ENCODE results near the gene SPDEF.

The SPDEF gene

DNA sequence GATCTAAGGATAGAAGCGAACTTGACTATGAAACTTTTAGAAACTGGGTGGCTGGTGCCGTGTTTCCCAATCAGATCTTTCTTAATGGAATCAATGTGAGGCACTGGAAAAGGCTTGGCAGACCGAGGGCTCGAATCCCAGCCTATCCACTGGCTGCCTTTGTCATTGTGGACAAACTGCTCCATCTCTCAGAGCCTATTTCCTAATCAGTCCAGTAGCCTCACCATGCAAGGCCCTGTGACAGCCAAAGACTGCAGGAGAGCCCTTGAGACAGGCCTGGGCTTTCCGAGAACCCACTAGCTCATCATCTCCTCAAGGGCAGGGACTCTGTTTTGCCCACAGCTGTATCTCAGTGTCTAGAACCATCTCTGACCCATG, 43.4 kb downstream of the SPDEF start:
- TF ChIP-seq, protein P1, sequence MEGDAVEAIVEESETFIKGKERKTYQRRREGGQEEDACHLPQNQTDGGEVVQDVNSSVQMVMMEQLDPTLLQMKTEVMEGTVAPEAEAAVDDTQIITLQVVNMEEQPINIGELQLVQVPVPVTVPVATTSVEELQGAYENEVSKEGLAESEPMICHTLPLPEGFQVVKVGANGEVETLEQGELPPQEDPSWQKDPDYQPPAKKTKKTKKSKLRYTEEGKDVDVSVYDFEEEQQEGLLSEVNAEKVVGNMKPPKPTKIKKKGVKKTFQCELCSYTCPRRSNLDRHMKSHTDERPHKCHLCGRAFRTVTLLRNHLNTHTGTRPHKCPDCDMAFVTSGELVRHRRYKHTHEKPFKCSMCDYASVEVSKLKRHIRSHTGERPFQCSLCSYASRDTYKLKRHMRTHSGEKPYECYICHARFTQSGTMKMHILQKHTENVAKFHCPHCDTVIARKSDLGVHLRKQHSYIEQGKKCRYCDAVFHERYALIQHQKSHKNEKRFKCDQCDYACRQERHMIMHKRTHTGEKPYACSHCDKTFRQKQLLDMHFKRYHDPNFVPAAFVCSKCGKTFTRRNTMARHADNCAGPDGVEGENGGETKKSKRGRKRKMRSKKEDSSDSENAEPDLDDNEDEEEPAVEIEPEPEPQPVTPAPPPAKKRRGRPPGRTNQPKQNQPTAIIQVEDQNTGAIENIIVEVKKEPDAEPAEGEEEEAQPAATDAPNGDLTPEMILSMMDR (IDR thresholded peaks at IDR 0.05): no peak

DNA sequence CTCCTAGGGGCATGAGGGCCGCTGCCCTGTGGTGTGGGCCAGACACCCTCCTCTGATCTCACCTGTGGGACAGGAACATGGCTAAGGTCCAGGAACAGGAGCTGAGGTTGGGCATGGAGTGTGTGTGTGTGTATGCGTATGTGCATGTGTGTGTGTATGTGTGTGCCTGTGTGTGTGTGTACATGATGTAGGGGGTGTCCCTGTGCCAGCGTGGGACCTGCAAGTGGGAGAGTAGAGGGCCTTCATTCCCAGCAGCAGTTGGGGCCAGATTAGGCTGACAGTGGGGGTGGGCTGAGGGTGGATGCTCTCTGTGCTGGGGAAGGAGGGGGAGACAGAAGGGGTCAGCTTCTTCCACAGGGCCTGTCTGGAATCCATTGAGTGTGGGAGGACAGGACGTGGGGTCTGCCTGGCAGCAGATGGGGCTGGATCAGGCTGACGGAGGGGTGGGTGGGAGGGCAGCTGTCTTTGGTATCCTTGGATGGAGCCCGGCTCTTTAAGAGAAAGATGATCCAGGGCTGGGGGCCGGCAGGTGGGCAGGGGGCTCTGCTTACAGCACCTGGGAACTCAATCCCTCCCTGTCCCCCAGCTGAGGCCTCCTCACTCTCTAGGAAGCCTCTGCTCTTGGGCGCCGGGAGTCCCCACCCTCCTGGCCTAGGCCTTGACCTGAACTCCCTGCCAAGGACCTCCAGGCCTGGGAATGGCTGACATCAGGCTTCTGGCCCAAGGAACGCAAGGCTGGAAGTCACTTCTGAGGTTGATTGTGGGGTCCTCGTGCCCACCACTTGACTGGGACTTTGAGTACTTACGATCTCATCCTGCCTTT, 44.0 kb downstream of the SPDEF start:
- TF ChIP-seq, protein P1 (IDR thresholded peaks at IDR 0.05): no peak

DNA sequence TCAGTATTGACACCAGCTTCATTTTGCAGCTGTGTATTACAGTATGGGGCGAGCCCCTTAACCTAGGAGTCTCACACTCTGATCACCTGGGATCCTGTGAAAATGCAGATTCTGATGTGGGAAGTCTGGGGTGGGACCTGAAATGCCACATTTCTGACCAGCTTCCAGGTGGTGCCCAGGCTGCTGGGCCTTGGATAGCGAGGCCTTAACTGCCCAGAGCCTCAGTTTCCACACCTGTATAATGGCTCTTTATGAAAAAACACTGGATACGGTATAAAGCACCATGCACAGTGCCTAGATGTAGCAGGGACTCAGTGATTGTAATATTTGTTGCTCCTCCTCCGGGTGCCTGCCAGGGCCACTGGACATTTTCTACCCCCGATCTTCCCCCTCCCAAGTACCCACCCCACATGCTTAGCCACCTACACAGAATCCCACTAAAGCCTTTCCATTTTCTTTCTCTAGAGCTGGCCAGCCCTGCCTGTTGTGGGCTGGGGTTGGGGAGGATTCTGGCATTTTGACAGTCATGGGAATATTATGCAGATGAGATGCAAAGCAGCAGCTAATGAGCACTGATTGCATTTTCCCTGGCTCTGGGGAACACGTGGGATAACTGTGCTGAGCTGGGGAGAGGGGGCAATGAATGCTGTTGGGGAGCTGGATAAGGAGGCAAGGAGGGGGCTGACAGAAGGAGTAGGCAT, 44.8 kb downstream of the SPDEF start:
- TF ChIP-seq, protein P1 (IDR thresholded peaks at IDR 0.05): no peak

DNA sequence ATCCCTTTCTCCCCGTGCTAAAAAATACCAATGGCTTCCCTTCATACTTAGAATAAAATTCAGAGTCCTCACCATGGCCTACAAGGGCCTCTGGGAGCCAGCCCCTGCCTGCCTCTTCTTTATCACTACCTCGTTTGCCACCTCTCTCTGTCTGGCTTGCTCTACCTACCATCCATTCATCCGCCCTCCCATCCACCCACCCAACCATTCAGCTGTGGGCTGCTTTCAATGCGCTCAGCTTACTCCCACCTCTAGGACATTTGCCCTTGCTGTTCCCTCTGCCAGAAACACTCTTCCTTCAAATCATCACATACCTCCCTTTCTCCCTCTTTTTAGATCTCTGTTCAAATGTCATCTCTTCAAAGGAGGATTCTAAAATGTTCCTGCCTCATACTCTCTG, 45.8 kb downstream of the SPDEF start:
- TF ChIP-seq, protein P1 (IDR thresholded peaks at IDR 0.05): no peak

DNA sequence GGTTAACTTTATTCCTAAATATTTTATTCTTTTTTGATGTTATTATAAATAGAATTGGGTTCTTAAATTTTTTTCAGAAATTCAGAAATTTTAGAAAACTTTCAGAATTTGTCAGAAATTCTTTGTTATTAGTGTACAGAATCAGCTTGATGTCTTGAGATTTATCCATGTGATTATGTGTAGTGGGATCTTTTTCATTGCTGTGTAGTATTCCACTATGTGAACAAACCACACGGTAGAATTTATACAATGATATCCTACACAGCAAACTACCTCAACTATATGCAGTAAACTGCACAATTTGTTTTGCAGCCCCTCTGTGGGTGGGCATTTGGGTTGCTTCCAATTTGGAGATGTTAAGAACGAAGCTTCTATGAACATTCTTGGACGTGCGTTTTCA, 46.3 kb downstream of the SPDEF start:
- TF ChIP-seq, protein P1 (IDR thresholded peaks at IDR 0.05): no peak

DNA sequence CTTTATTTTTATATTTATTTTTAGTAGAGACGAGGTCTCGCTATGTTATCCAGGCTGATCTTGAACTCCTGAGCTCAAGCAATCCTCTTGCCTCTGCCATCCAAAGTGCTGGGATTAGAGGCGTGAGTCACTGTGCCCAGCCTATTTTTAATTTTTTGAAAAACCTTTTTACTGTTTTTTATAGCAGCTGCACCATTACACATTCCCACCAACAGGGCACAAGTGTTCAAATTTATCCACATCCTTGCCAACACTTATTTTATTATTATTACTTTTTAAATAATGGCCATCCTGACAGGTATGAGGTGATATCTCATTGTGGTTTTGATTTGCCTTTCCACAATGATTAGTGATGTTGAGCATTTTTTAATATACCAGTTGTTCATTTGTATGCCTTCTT, 47.7 kb downstream of the SPDEF start:
- TF ChIP-seq, protein P1 (IDR thresholded peaks at IDR 0.05): no peak

DNA sequence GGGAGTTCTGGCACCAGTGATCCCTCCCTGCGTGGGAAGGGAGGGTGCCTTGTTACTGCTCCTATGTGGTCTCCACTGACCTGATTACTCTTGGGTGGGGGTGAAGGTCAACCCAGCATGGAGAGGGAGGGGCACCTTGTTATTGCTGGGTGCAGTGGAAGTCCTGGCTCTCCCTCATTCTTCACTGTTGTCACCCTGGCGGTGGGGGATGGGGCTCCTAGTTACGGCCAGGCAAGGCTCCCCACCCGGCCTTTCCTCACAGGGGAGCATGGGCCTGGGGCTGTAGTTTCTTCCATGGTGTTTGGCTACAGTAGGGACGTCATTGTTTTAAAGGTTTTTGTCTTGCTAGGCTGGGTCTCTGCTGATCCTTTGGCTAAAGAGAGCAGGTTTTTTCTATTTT, 49.4 kb downstream of the SPDEF start:
- TF ChIP-seq, protein P1 (IDR thresholded peaks at IDR 0.05): no peak

All from LNCAP (cell line).